ENCODE measurements around the gene NTNG1.

- no peak for TF ChIP-seq GATA2 (IDR thresholded peaks at IDR 0.05; ENCODE audit: low read depth, low read length)
- TF ChIP-seq GATA3 (IDR thresholded peaks at IDR 0.05; ENCODE audit: low read depth, low read length) = no peak
Measured at GRCh38 chr1:107389410-107390396, 248.9 kb downstream of the NTNG1 start.

Measured in SH-SY5Y (cell line).